GM12875 (cell line): ENCODE data around the gene TBX6.

ENCODE experiments used
- H3K4me3 ChIP-seq: one replicate; pipeline ENCODE4 v1.5.1; 2011; ENCODE audit warnings: low read depth, low read length, control low read depth
- CTCF ChIP-seq: IDR thresholded peaks from 2 replicates; pipeline ENCODE4 v1.5.1; 2011; ENCODE audit warnings: low read depth, mild to moderate bottlenecking, control low read depth, inconsistent platforms, low read length, moderate library complexity, borderline replicate concordance; ENCODE audit not compliant: insufficient read depth

Gene TBX6

GRCh38 chr16:30068333-30068732, 23.4 kb downstream of the TBX6 start:
- no peak overlapping the region for H3K4me3 ChIP-seq
- TF ChIP-seq CTCF, result no peak

- no peak overlapping the region for H3K4me3 ChIP-seq
- TF ChIP-seq CTCF, result no peak
Observed at GRCh38 chr16:30067584-30067916, 24.2 kb downstream of the TBX6 start.

- H3K4me3 ChIP-seq, result peak overlapping the region; percentile 78
Observed at GRCh38 chr16:30066761-30067583, 24.8 kb downstream of the TBX6 start.

GRCh38 chr16:30065943-30066760, 25.6 kb downstream of the TBX6 start:
- no peak for TF ChIP-seq CTCF
- H3K4me3 ChIP-seq, result peak overlapping the region; percentile 78

More at GRCh38 chr16:30066761-30067583, 24.8 kb downstream of the TBX6 start:
- TF ChIP-seq CTCF, result no peak

GRCh38 chr16:30065102-30065942, 26.4 kb downstream of the TBX6 start, which contains the start of gene ALDOA:
TSS of gene ALDOA (plus strand) at chr16:30065760. CDS start at chr16:30066898, 1,138 bp downstream.
- TF ChIP-seq CTCF, result no peak
- peak within 1 kb of the TSS; percentile 78 for H3K4me3 ChIP-seq

- TF ChIP-seq CTCF, result no peak
- H3K4me3 ChIP-seq, result peak overlapping the region; percentile 78
Observed at GRCh38 chr16:30064729-30065101, 27.0 kb downstream of the TBX6 start.
